ENCODE measurements around the gene DNAJC13. TPM values are rescaled to one million over a fixed set of nuclear protein-coding genes. Genes with fewer than 3 reads are reported as not detected.

DNAJC13 gene
- total and polyA plus RNA-seq, 2 of the 8 experiments (the other 6 are each of a cell fraction or from before 2014, with no cell fraction given) = 7.9 to 28.8 TPM

GRCh38 chr3:132416161-132416560, 1.1 kb upstream of the DNAJC13 start:
- Histone ChIP-seq H4K8ac (ENCODE audit: extremely low read depth, insufficient read depth, low read length) (no peak overlapping the region), H4K91ac (replicated peaks; ENCODE audit: insufficient read length, low read length) (no peak overlapping the region), H3K4me2 (ENCODE audit: insufficient read depth in 1 of 2, low read depth in 2 of 2, low read length in 2 of 2) (peak overlapping the region in 1 of 2 experiments; percentile 81; a peak in 1 of 4 replicates), H3K9ac (replicated peaks in 1 of 4; ENCODE audit: extremely low read depth in 1 of 4, low read depth in 3 of 4, low read length in 3 of 4) (no peak overlapping the region), H2BK5ac (ENCODE audit: low read depth, low read length) (no peak overlapping the region), H4K5ac (ENCODE audit: insufficient read length, low read depth, low read length) (no peak overlapping the region), H3K27me3 (replicated peaks in 1 of 4; ENCODE audit: control insufficient read depth in 3 of 4, extremely low read depth in 1 of 4, insufficient read depth in 3 of 4, low read length in 3 of 4) (no peaks in the 10 kb centered on the region), H3K14ac (ENCODE audit: insufficient read length) (no peak overlapping the region), H3K18ac (ENCODE audit: extremely low read depth, low read length) (no peak overlapping the region), H3K23me2 (ENCODE audit: low read depth, low read length) (peaks cover 3% of the 10 kb centered on the region; the same call in 1 of the 2 replicates), H3K56ac (replicated peaks; ENCODE audit: insufficient read length, low read depth, low read length) (no peak overlapping the region), H3K36me3 (ENCODE audit: control insufficient read depth in 2 of 4, insufficient read depth in 4 of 4, low read length in 3 of 4) (no peaks in the 10 kb centered on the region), H3K27ac (ENCODE audit: low read depth, low read length) (no peak overlapping the region), H2AK5ac (ENCODE audit: low read depth, low read length) (no peak overlapping the region), H3K79me1 (ENCODE audit: low read depth, low read length) (no peaks in the 10 kb centered on the region), H3K4ac (replicated peaks; ENCODE audit: insufficient read length, low read depth, low read length) (no peak overlapping the region), H3K79me2 (ENCODE audit: control insufficient read depth in 1 of 2, insufficient read depth in 2 of 2, low read length in 2 of 2) (peaks cover 0 to 37% of the 10 kb centered on the region in 2 experiments; a peak in 2 of 4 replicates), H2BK20ac (ENCODE audit: low read length) (no peak overlapping the region), H3K23ac (ENCODE audit: insufficient read length) (no peak overlapping the region), H4K20me1 (replicated peaks in 1 of 2; ENCODE audit: control insufficient read depth in 1 of 2, insufficient read depth in 2 of 2, low read length in 2 of 2) (peaks cover 0 to 1% of the 10 kb centered on the region in 2 experiments), H3K9me3 (ENCODE audit: insufficient read depth in 2 of 2, low read depth in 1 of 2, low read length in 1 of 2) (no peaks in the 10 kb centered on the region), H2BK12ac (ENCODE audit: low read depth, low read length) (no peak overlapping the region), H2BK15ac (ENCODE audit: low read length) (no peak overlapping the region), H2AFZ (ENCODE audit: low read length) (no peak overlapping the region), H2BK120ac (replicated peaks; ENCODE audit: low read depth, low read length) (no peak overlapping the region), H3K4me1 (replicated peaks in 1 of 4; ENCODE audit: control insufficient read depth in 3 of 4, insufficient read depth in 4 of 4, low read length in 3 of 4) (peaks cover 0 to 4% (median 2%) of the 10 kb centered on the region in 4 experiments; a peak in 4 of 7 replicates), H3K4me3 (ENCODE audit: extremely low read depth in 1 of 4, insufficient read depth in 2 of 4, low read depth in 3 of 4, low read length in 4 of 4) (peak overlapping the region in 1 of 4 experiments; percentile 87; a peak in 1 of 8 replicates)
- WGBS, 2 experiments (ENCODE audit: extremely low coverage in 1 of 2, insufficient coverage in 1 of 2, insufficient read length in 1 of 2, insufficient replicate concordance in 2 of 2, low coverage in 1 of 2, low lambda C conversion rate in 2 of 2, missing lambda C conversion rate in 1 of 2) = 88% methylated on average over 4 of the region's 4 CpGs; no CpG with 5 or more reads in 1 of the 2 experiments
- ChIA-PET POLR2A (ENCODE audit: partially characterized antibody) (no interaction called here), CTCF (ENCODE audit: partially characterized antibody) (no interaction called here)
- FAIRE-seq (no peak), DNase-seq (ENCODE audit: low read depth in 1 of 2, low spot score in 2 of 2) (no peak)
- TF ChIP-seq POU5F1 (IDR thresholded peaks at IDR 0.05; ENCODE audit: low read depth, low read length) = no peak
- TF ChIP-seq, protein P1, sequence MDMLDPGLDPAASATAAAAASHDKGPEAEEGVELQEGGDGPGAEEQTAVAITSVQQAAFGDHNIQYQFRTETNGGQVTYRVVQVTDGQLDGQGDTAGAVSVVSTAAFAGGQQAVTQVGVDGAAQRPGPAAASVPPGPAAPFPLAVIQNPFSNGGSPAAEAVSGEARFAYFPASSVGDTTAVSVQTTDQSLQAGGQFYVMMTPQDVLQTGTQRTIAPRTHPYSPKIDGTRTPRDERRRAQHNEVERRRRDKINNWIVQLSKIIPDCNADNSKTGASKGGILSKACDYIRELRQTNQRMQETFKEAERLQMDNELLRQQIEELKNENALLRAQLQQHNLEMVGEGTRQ (IDR thresholded peaks at IDR 0.05; ENCODE audit: low read length) = no peak
- TF ChIP-seq EP300 (IDR thresholded peaks at IDR 0.05; ENCODE audit: borderline replicate concordance in 1 of 2, low read depth in 2 of 2, low read length in 2 of 2) = no peak
- TF ChIP-seq SIRT6 (IDR thresholded peaks at IDR 0.05; ENCODE audit: low read length) = no peak
- no peak for TF ChIP-seq MAFK (IDR thresholded peaks at IDR 0.05; ENCODE audit: low read depth, low read length)
- TF ChIP-seq, protein P2, sequence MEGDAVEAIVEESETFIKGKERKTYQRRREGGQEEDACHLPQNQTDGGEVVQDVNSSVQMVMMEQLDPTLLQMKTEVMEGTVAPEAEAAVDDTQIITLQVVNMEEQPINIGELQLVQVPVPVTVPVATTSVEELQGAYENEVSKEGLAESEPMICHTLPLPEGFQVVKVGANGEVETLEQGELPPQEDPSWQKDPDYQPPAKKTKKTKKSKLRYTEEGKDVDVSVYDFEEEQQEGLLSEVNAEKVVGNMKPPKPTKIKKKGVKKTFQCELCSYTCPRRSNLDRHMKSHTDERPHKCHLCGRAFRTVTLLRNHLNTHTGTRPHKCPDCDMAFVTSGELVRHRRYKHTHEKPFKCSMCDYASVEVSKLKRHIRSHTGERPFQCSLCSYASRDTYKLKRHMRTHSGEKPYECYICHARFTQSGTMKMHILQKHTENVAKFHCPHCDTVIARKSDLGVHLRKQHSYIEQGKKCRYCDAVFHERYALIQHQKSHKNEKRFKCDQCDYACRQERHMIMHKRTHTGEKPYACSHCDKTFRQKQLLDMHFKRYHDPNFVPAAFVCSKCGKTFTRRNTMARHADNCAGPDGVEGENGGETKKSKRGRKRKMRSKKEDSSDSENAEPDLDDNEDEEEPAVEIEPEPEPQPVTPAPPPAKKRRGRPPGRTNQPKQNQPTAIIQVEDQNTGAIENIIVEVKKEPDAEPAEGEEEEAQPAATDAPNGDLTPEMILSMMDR (IDR thresholded peaks at IDR 0.05; ENCODE audit: control extremely low read depth in 1 of 3, insufficient read depth in 1 of 3, low read depth in 1 of 3, low read length in 3 of 3) = no peak
- no peak for TF ChIP-seq TAF7 (optimal IDR thresholded peaks at IDR 0.05; ENCODE audit: borderline replicate concordance, low read depth, low read length)
- TF ChIP-seq GTF2F1 (IDR thresholded peaks at IDR 0.05; ENCODE audit: borderline replicate concordance, low read depth, low read length) = no peak
- TF ChIP-seq RFX5 (IDR thresholded peaks at IDR 0.05; ENCODE audit: borderline replicate concordance, low read depth, low read length) = no peak
- TF ChIP-seq RBBP5 (IDR thresholded peaks at IDR 0.05; ENCODE audit: borderline replicate concordance, low read depth, low read length) = no peak
